HG02798 (cell line): Measurements from ENCODE around the gene ARHGEF40.
"Not testable (repeated sequence)": the region's sequence is repeated elsewhere in the genome, so short reads cannot be mapped to it uniquely, and the experiment has no call there.

ENCODE experiments used
- ATAC-seq: cut with Tn5 transposase; IDR thresholded peaks from one replicate; pipeline ENCODE4 v1.9.1; 2021; ENCODE audit warnings: mild to moderate bottlenecking; ENCODE audit not compliant: unreplicated experiment, poor library complexity

The ARHGEF40 gene

GRCh38 chr14:21039585-21040369 is 30.3 kb upstream of the ARHGEF40 start:
- ATAC-seq: no peak

DNA sequence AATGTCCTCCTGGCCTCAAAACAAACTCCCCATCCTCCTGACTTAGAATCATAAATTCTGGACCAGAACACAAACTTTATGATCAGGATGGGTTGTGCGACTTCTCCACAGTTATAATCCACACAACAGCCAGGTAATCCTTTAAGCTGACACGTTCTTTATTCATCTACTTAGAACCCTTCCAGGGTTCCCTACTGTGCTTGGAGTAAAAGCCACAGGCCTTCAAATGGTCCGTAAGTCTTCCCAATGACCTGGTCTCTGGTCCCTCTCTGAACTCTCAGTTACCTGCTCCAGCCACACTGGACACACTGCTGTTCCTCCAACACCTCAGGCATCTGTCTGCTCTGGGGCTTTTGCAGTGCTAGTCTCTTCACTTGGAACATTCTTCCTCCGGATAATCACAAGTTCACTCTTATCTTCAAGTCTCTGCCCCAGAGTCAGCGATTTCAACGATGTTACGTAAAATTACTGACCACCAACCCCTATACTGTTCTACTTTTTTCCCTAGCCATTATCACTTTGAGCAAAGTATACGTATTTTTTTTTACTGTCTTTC is 29.7 kb upstream of the ARHGEF40 start:
- no peak for ATAC-seq

DNA sequence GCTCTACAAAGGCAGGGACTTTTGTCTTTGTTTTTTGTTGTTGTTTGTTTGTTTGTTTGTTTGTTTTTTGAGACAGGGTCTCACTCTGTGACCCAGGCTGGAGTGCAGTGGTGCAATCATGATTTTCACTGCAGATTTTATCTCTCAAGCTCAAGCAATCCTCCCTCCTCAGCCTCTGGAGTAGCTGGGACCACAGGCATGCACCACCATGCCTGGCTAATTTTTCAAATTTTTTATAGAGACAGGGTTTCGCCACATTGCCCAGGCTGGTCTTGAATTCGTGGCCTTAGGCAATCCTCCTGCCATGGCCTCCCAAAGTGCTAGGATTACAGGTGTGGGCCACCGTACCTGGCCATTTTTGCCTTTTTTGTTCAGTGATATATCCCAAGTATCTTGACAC is 29.2 kb upstream of the ARHGEF40 start:
- not testable (repeated sequence) for ATAC-seq

DNA sequence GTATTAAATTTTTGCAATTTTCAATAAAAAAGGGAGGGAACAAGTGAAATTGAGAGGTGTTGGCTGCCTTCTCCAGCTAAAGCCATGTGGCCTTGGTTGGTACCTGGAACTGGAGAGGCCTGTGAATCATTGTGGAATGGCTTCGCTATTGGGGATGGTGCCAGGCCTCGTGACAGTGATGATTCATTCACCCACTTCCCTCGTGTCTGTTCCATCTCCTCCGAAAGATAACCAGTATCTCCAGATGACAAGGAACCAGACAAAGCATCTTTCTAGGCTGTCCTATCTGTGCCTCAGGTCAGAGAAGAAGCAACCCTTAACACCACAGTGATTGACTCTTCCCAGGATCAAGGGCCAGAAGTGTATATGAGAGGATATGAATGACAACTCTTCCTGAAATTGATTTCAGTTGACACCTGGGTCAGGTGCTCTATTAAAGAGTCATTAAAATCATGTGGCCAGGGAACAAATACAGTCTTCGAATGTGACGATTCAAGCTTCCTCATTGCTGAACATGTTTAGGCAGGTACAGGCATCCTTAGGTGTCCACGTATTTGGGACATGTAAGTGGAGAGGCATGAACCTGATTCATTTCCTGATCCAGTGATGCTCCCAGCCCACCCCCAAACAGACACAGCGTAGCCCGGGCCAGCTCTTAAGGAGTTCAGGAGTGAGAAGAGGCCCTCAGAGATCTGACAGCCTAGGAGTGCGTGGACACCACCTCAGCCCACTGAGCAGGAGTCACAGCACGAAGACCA is 28.2 kb upstream of the ARHGEF40 start, which contains the start of gene RNASE7:
Gene RNASE7, plus strand, starts transcription at position 687 of the 758 bp plus-strand sequence. CDS start 631 bp downstream, outside the sequence.
- no peak for ATAC-seq

- ATAC-seq: no peak
Measured at GRCh38 chr14:21042918-21043317, 27.2 kb upstream of the ARHGEF40 start.

DNA sequence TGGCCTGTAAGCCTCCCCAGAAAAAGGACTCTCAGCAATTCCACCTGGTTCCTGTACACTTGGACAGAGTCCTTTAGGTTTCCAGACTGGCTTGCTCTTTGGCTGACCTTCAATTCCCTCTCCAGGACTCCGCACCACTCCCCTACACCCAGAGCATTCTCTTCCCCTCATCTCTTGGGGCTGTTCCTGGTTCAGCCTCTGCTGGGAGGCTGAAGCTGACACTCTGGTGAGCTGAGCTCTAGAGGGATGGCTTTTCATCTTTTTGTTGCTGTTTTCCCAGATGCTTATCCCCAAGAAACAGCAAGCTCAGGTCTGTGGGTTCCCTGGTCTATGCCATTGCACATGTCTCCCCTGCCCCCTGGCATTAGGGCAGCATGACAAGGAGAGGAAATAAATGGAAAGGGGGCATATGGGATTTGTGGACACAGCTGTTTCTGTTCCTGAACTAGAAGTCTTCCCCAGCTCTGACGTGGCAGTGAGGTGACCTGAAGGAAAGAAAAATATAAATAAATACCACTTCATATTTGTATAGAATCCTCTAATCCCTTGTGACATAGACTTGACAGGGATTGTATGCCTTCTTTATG is 26.6 kb upstream of the ARHGEF40 start:
- ATAC-seq: no peak

- no peak for ATAC-seq
Measured at GRCh38 chr14:21043974-21044618, 26.0 kb upstream of the ARHGEF40 start.

- no peak for ATAC-seq
Measured at GRCh38 chr14:21047378-21047781, 22.7 kb upstream of the ARHGEF40 start.

- ATAC-seq: no peak
Measured at GRCh38 chr14:21048638-21049037, 21.5 kb upstream of the ARHGEF40 start.

GRCh38 chr14:21049271-21049673 is 20.8 kb upstream of the ARHGEF40 start:
- no peak for ATAC-seq

GRCh38 chr14:21050597-21050996 is 19.5 kb upstream of the ARHGEF40 start:
- no peak for ATAC-seq

GRCh38 chr14:21053184-21054122 is 16.7 kb upstream of the ARHGEF40 start:
- no peak for ATAC-seq

GRCh38 chr14:21054123-21054767 is 15.9 kb upstream of the ARHGEF40 start:
- ATAC-seq: no peak

DNA sequence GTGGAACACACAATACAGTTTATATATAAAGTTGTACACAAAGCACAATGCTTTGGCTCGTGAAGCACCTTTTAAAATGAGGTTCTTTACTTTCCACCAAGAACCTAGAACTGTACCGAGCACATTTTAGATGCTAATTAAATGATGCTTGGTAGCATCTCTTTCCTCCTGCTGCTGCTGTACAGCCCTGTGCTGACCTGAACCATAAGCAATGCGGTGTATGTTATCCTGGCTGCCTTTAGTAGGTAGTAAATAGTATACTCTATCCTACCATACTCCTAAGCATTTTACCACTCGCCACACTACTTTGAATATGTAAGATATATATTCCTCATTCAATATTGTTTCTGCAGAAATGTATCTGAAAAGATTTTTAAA is 15.3 kb upstream of the ARHGEF40 start:
- ATAC-seq: no peak

DNA sequence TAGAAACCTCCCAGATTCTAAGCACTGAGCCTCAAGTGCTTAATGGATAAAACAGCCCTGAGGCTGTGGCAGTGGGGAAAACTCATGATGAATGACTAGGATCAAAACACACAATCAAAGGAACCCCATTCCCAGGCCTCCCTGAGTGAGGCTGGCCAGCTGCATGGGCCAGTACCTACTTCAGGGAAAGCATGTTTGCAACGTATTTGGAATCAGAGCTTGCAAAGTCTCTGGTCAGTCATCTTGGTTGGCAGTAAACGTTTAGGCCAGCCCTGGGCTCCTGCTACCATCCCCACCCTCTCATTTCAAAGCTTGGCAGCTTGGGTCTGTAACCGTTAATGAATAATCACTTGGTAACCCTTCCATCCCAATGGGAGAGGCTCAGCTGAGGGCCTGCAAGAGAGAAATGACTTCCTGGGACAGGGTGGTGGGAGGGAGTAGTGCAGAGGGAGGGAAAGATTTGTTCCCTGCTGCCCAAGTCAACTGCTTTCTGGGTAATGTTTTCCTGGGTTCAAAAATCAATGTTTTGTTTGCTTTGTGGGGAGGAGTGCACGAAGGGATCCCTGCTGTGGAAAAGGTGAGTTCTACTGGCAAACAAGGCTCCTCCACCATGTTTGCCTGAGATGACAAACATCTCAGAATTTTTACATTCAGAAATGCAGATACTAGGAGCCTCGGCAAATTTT is 14.5 kb upstream of the ARHGEF40 start:
- ATAC-seq: no peak

- no peak for ATAC-seq
Measured at GRCh38 chr14:21056520-21057163, 13.5 kb upstream of the ARHGEF40 start.

DNA sequence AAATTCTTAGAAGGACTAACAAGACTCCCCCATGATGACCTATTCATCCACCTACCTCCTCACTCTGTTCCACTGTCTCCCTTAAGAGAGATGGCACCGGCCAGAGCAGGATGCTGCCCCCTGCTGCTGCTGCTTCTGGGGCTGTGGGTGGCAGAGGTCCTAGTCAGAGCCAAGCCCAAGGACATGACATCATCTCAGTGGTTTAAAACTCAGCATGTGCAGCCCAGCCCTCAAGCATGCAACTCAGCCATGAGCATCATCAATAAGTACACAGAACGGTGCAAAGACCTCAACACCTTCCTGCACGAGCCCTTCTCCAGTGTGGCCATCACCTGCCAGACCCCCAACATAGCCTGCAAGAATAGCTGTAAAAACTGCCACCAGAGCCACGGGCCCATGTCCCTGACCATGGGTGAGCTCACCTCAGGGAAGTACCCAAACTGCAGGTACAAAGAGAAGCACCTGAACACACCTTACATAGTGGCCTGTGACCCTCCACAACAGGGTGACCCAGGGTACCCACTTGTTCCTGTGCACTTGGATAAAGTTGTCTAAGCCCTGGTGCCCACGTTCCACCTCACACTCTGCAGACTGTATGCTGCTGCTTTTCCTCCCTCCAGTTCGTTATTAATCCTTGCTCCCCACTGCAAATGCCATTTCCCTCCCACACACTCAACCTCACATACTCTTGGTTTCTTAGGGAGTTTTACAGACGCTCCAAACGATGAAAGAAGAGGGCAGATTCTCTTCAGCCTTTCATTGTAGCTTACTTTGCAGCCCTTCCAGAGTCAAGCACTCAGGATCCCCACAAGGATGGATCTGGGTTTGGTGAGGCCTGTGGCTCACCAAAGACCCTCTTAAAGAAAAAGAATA is 12.1 kb upstream of the ARHGEF40 start, which contains the start of gene RNASE8:
Gene RNASE8, plus strand, starts transcription at position 20 of the 873 bp plus-strand sequence. Its CDS starts 71 bp downstream, at position 91.
- no peak for ATAC-seq
